Mucosa of gallbladder (tissue), 1 donor: ENCODE results near the gene ZBTB16. TPM values are rescaled to one million over a fixed set of nuclear protein-coding genes. Genes with fewer than 3 reads are reported as not detected.

ENCODE experiments used
- DNase-seq: peaks from one replicate; pipeline ENCODE4 v3.0.0-alpha.2; 2020; ENCODE audit warnings: low spot score
- total RNA-seq: library from RNA; stranded (reverse); gene quantifications from one replicate; pipeline ENCODE4 v1.2.1, GENCODE V29; 2021
- donor health status: DM: no; HTN: no; CAD: no.

Gene ZBTB16
- total RNA-seq, 1 donor from 2014 or later = 85.4 TPM

DNA sequence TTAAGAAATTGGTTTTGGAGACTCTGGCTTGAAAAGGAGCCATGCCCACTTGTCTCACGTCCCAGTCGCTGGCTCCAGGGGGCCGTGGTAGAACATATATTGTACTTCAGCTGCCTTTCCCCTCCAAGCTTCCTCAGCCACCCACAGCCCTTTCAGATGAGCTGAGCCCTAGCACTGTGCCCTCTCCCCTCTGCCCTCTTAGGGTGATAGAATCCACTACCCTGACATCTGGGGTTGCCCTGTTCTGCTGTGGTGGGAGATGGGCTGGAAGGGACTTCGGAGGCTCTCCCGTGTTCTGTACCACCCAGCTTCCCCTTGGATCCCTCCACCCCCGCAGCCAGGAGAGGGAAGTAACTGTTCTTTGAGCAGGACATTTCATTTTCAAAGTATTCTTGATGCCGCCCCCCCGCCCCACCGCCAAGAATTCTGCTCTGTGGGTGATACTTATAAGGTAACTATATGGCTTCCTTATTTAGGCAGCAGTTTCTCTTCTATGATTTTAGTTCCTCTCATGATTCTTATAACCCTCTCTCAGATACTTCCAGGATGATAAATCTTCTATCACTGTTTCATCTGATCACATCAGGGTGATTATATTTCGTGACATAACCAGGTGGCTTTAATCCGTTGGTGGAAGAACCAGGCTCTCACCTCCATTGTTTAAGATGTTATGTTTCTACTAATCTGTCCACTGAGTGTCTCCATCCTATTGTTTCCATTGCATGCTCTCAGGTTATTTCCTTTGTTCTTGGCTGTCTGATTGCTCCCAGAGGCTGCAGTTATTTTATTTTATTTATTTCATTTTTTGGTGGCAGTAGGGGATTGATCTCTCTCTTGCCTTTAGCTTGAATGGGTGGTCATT is 24.1 kb downstream of the ZBTB16 start:
- no peak for DNase-seq

DNA sequence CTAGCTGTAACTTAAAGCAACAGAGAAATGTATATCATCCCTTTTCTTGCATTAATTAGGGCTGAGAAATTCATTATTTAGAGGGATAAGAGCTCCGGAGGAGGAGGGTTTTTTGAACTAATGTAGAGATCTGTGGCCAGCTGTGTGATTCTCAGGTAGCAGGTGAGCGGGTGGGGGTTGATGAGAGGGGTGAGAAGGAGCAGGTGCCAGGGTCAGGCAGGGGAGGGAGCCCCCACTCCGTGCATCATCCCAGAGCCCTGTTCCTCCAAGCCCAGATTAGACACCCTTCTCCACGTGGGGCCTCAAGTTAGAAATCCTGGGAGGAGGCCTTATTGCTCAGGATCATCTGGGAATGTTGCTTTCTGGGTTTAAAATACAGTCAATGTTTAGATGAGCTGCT is 24.9 kb downstream of the ZBTB16 start:
- DNase-seq = no peak

GRCh38 chr11:114085965-114086793 is 26.7 kb downstream of the ZBTB16 start:
- DNase-seq = no peak

DNA sequence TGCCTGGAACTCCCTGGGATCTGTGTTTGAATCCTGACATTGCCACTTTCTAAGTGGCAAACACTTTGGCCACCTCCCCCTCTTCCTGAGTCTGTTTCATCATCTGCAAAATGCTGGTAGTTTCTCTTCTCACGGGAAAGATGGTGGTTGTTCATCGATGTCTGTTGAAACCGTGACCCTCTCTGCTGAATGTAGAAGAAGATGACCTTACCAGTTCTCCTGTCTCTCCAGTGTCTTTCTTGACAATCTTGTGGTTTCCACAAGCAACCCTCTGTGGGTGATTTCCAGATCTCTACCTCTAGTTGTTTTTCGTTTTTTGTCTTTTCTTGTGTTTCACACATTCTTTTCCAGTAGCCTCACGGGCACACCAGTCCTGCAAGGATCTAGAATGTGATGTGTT is 27.5 kb downstream of the ZBTB16 start:
- no peak for DNase-seq

- no peak for DNase-seq
Observed at GRCh38 chr11:114088216-114088615, 28.7 kb downstream of the ZBTB16 start.

GRCh38 chr11:114088836-114089235 is 29.3 kb downstream of the ZBTB16 start:
- no peak for DNase-seq

- no peak for DNase-seq
Observed at GRCh38 chr11:114089748-114090147, 30.2 kb downstream of the ZBTB16 start.

DNA sequence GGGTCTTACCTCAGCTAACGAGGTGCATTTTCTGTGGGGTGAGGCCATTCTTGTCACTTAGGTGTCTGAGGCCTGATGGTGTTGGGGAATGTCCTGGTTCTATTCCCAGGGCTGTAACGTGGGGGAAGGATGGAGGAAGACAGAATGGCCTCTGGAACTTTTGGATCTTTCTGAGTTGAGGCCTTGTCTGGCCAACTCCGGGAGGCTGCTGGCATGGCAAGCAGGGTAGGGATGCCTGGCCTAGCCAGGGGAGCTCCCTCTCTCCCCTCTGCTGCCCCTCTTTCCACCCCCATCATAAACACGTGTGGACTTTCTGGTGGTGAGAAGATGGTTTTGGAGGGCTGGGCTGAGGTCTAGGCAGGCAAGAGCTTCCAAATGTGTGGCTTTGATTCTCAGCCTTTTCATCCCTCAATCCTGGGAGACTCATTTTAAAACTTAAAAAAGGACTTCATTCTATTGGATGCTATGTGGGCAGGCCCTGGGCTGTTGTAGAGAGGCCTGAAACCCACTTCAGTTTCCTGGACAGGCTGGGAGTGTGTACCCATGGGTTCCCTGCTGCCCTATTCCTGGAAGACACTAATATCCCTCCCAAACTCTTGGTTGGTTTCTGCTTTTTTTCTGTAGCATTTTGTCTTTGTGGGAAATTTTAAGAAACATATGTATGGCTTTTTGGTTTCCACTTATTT is 30.9 kb downstream of the ZBTB16 start:
- DNase-seq = no peak

DNA sequence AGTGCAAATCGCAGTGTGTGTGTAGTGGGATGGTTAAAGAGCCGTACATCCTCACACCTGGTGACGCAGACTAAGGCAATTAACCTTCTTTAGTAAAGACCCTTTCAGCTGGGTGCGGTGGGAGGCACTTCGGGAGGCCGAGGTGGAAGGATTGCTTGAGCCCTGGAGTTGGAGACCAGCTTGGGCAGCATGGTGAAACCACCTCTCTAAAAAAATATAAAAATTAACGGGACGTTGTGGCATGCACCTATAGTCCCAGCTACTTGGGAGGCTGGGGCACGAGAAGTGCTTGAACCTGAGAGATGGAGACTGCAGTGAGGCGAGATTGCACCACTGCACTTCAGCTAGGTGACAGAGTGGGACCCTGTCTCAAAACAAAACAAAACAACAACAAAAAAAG is 31.5 kb downstream of the ZBTB16 start:
- DNase-seq = no peak

GRCh38 chr11:114091516-114092397 is 32.2 kb downstream of the ZBTB16 start:
- no peak for DNase-seq

GRCh38 chr11:114092478-114092877 is 33.0 kb downstream of the ZBTB16 start:
- DNase-seq = no peak

GRCh38 chr11:114092953-114093352 is 33.4 kb downstream of the ZBTB16 start:
- no peak for DNase-seq

DNA sequence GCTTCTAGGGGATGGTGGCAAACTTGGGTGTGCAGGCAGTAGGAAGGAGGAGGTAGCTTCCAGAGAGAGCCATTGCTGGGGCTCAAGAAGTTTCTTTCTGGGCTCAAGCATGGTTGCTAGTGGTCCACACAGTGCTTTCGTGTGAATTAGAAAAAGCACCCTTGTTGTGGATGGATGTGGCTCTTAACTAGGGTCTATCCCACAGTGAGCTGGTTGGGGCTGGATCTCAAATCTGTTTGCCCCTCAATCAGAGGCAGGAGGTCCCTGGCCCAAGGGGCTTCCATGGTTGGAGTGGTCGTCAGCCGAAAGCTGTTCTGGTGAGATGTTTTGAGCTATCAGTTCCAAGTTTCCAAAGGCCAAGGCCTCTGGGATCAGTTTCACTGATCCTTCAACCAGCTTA is 35.0 kb downstream of the ZBTB16 start:
- no peak for DNase-seq

DNA sequence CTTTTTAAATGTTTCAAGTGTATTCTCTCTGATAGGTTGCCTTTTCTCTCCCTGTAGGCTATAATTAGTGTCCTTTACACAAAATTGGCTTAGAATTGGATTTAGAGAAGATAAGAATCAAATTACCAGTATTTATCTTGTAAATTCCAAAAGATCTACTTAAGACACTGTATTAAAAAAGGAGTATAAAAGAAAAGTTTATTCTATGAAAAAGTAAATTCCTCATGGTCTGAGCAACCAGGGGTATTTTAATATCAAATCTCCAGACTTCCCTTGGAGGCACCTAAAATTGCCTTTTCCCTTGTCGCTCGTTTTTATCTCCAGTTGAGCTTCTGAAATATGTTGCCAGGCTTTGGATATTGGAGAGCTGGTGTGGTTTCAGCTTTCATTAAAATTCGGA is 36.4 kb downstream of the ZBTB16 start:
- DNase-seq = no peak

DNA sequence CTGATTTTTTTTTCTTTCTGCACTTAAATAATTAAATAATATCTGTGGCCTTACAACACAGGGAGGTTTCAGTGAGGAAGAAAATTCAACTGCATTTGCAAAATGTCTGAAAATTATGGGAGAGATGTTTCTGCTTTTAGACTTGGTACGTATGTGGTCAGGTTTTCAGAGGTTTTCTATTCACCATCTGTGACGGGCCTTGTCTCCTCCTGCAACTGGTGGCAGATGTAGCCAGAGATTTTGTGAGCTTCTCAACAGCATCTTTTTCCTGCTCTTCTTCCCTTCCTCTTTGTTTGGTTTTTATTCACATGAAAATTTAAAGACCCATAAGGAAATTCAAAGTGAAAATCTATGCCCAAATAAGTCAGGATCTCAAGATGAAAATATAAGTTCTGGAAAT is 38.3 kb downstream of the ZBTB16 start:
- DNase-seq = no peak

DNA sequence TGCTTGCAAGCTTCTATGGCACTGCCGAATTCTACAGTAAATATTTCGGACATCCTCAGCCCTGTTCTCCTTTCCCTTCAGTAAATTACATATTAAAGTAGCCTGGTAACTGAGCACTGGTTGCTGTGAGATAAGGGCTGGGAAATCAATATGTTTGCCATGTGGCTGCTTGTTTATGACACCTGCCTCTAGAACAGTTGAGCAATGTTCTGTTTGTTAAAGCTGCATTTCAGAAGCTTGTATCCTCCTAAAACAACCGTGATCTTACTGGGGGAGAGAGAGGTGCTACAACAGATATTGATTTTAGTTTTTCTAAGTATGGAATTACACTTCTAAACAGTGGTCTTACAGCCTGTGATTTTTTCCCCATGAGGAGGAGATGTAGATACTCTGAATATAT is 39.4 kb downstream of the ZBTB16 start:
- DNase-seq = peak; percentile 61

GRCh38 chr11:114099392-114100178 is 40.1 kb downstream of the ZBTB16 start:
- no peak for DNase-seq

GRCh38 chr11:114102993-114103896 is 43.7 kb downstream of the ZBTB16 start:
- no peak for DNase-seq

DNA sequence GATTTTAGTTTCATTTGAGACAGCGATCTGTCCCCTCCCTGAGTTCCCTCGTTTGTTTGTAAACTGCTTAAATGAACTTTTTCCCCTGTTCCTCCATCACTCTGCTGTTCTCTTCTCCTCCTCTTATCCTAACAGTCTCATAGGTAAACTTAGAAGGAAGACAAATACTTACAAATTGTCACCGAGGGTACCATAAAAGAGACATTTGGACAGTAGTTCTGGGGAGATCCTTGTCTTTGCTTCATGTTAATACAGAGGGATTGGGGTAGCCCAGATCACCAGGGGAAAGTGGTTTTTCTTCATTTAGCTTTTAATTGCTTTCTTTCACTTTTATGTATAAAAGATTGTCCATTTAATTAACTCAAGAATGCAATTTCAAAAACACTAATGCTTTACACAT is 46.1 kb downstream of the ZBTB16 start:
- DNase-seq = no peak
